Transverse colon (tissue), 4 donors: ENCODE data around the gene IGFL2.

Experiments used
- CTCF ChIP-seq, 5 experiments: fragments of 200-600 bp in 3 of 5; fragments of 450-650 bp in 2 of 5; sonication (generic) in 3 of 5; IDR thresholded peaks; 1 replicate in 2 of 5; 2 replicates in 3 of 5; pipeline ENCODE4 v1.5.1; 2016 to 2017; ENCODE audit warnings: antibody characterized with exemption in 5 of 5, inconsistent platforms in 3 of 5, mild to moderate bottlenecking in 2 of 5, moderate library complexity in 1 of 5
- EP300 ChIP-seq: sonication (generic); formaldehyde crosslinking; IDR thresholded peaks from one replicate; pipeline ENCODE4 v1.6.1; 2017; ENCODE audit warnings: antibody characterized with exemption, low read depth
- POLR2A ChIP-seq: fragments of 450-650 bp; IDR thresholded peaks from one replicate; pipeline ENCODE4 v1.6.1; 2016; ENCODE audit warnings: antibody characterized with exemption, mild to moderate bottlenecking, moderate library complexity
- POLR2AphosphoS5 ChIP-seq, 3 donors: sonication (generic); formaldehyde crosslinking; IDR thresholded peaks; one replicate each; pipeline ENCODE4 v1.6.1; 2016; ENCODE audit warnings: antibody characterized with exemption in 3 of 3

GRCh38 chr19:46206176-46206575 is 58.1 kb downstream of the IGFL2 start:
- TF ChIP-seq CTCF (IDR thresholded peaks at IDR 0.05) (no peak), POLR2A (no peak), EP300 (no peak), POLR2AphosphoS5 (IDR thresholded peaks at IDR 0.05) (no peak)
